IMR-90 (cell line): Measurements from ENCODE around the gene CYP20A1. TPM values are rescaled to one million over a fixed set of nuclear protein-coding genes. Genes with fewer than 3 reads are reported as not detected.
"Not testable (repeated sequence)": the region's sequence is repeated elsewhere in the genome, so short reads cannot be mapped to it uniquely, and the experiment has no call there.

Experiments
- ATAC-seq: fragments of 200-7000 bp; cut with Tn5 transposase; 2 replicates; pipeline ENCODE4 v1.9.1; 2020; ENCODE audit warnings: low read depth, mild to moderate bottlenecking, moderate library complexity
- BruUV-seq: library from RNA; stranded (reverse); fragments of 400-500 nt; replicated peaks from 2 replicates; lab custom pipeline; 2021; lab: Mats Ljungman, UMichigan
- CTCF ChIA-PET: fragments of 300-600 bp; formaldehyde crosslinking; extraction: SDS; loops from one replicate; lab custom pipeline; 2021; ENCODE audit warnings: antibody characterized with exemption; lab: Yijun Ruan, JAX
- POLR2A ChIA-PET: fragments of 300-600 bp; sonication (Branson Sonifier 250); formaldehyde crosslinking; loops from one replicate; lab custom pipeline; 2022; ENCODE audit warnings: antibody characterized with exemption; ENCODE audit not compliant: unreplicated experiment; lab: Charles Lee
- DNase-seq: peaks from one replicate; pipeline ENCODE4 v3.0.0; 2013
- H2AFZ ChIP-seq: replicated peaks from 2 replicates; pipeline ENCODE3; 2013; ENCODE audit warnings: low read length, mild to moderate bottlenecking; ENCODE audit not compliant: poor library complexity
- H2AK5ac ChIP-seq: 2 replicates; pipeline ENCODE4 v1.6.1; 2013; ENCODE audit warnings: low read depth, low read length, inconsistent platforms
- H2AK9ac ChIP-seq: replicated peaks from 2 replicates; pipeline ENCODE3; 2013; ENCODE audit warnings: mild to moderate bottlenecking, low read depth, low read length, moderate library complexity; ENCODE audit not compliant: poor library complexity
- H2BK120ac ChIP-seq: 2 replicates; pipeline ENCODE4 v1.6.1; 2013; ENCODE audit warnings: low read depth, low read length, inconsistent platforms
- H2BK15ac ChIP-seq: 3 replicates; pipeline ENCODE4 v1.6.1; 2013; ENCODE audit warnings: low read depth, low read length, inconsistent platforms
- H2BK20ac ChIP-seq: 2 replicates; pipeline ENCODE4 v1.6.1; 2013; ENCODE audit warnings: low read depth, mild to moderate bottlenecking, inconsistent platforms, low read length, moderate library complexity
- H2BK5ac ChIP-seq: 2 replicates; pipeline ENCODE4 v1.6.1; 2013; ENCODE audit warnings: mild to moderate bottlenecking, low read depth, low read length, inconsistent platforms; ENCODE audit not compliant: poor library complexity, severe bottlenecking
- H3K14ac ChIP-seq: replicated peaks from 2 replicates; pipeline ENCODE4 v1.6.1; 2013; ENCODE audit warnings: low read depth, low read length, inconsistent platforms
- H3K18ac ChIP-seq: 2 replicates; pipeline ENCODE4 v1.6.1; 2013; ENCODE audit warnings: low read depth, low read length, control low read depth
- H3K23ac ChIP-seq: 2 replicates; pipeline ENCODE4 v1.6.1; 2013; ENCODE audit warnings: low read depth, low read length, inconsistent platforms
- H3K27ac ChIP-seq: 2 replicates; pipeline ENCODE4 v1.5.1; 2013; ENCODE audit warnings: mild to moderate bottlenecking, control low read depth, low read length; ENCODE audit not compliant: insufficient read depth
- H3K27me3 ChIP-seq: 2 replicates; pipeline ENCODE4 v1.6.1; 2013; ENCODE audit warnings: low read length; ENCODE audit not compliant: control insufficient read depth, insufficient read depth
- H3K36me3 ChIP-seq: 2 replicates; pipeline ENCODE4 v1.6.1; 2013; ENCODE audit warnings: low read length, mixed read lengths; ENCODE audit not compliant: control insufficient read depth, insufficient read depth
- H3K4ac ChIP-seq: 2 replicates; pipeline ENCODE4 v1.6.1; 2013; ENCODE audit warnings: low read depth, low read length, inconsistent platforms
- H3K4me1 ChIP-seq: 2 replicates; pipeline ENCODE4 v1.6.1; 2013; ENCODE audit warnings: low read length, mixed read lengths; ENCODE audit not compliant: control insufficient read depth, insufficient read depth
- H3K4me2 ChIP-seq: 2 replicates; pipeline ENCODE4 v1.6.1; 2013; ENCODE audit warnings: low read depth, mild to moderate bottlenecking, control low read depth, low read length, moderate library complexity
- H3K4me3 ChIP-seq: 2 replicates; pipeline ENCODE4 v1.5.1; 2013; ENCODE audit warnings: low read depth, mild to moderate bottlenecking, control low read depth, low read length, moderate library complexity; ENCODE audit not compliant: insufficient read depth
- H3K56ac ChIP-seq: 2 replicates; pipeline ENCODE4 v1.6.1; 2013; ENCODE audit warnings: low read length, inconsistent platforms; ENCODE audit not compliant: insufficient read depth; ENCODE audit errors: extremely low read depth
- H3K79me1 ChIP-seq, 2 experiments: 2 replicates each; pipeline ENCODE4 v1.6.1; 2013; ENCODE audit warnings: low read length in 2 of 2, inconsistent platforms in 1 of 2, low read depth in 1 of 2
- H3K9ac ChIP-seq: 2 replicates; pipeline ENCODE4 v1.6.1; 2013; ENCODE audit warnings: low read depth, low read length, control low read depth
- H3K9me1 ChIP-seq: 2 replicates; pipeline ENCODE4 v1.6.1; 2013; ENCODE audit warnings: low read length, inconsistent platforms; ENCODE audit not compliant: insufficient read depth
- H3K9me3 ChIP-seq: 2 replicates; pipeline ENCODE4 v1.6.1; 2013; ENCODE audit warnings: low read length; ENCODE audit not compliant: control insufficient read depth, insufficient read depth
- H4K20me1 ChIP-seq: 2 replicates; pipeline ENCODE4 v1.6.1; 2013; ENCODE audit warnings: low read length, inconsistent platforms; ENCODE audit not compliant: insufficient read depth
- H4K5ac ChIP-seq: 2 replicates; pipeline ENCODE4 v1.6.1; 2013; ENCODE audit warnings: mild to moderate bottlenecking, low read depth, low read length, control low read depth
- H4K8ac ChIP-seq, 2 experiments: 2 replicates each; pipeline ENCODE4 v1.6.1; 2013; ENCODE audit warnings: low read depth in 2 of 2, low read length in 2 of 2, control low read depth in 1 of 2, inconsistent platforms in 1 of 2
- H4K91ac ChIP-seq: 2 replicates; pipeline ENCODE4 v1.6.1; 2013; ENCODE audit warnings: low read depth, low read length, inconsistent platforms; ENCODE audit not compliant: insufficient read depth
- BHLHE40 ChIP-seq: fragments of 150-350 bp; IDR thresholded peaks from 2 replicates; pipeline ENCODE4 v1.6.1; 2016; ENCODE audit warnings: mild to moderate bottlenecking, low read depth, low read length
- CHD1 ChIP-seq: IDR thresholded peaks from 2 replicates; pipeline ENCODE4 v1.6.1; 2012; ENCODE audit warnings: low read depth, low read length, improper control_type of control experiment
- CTCF ChIP-seq: conservative IDR thresholded peaks from 2 replicates; pipeline ENCODE4 v1.5.1; 2012; ENCODE audit warnings: mild to moderate bottlenecking, low read depth, low read length, improper control_type of control experiment
- MAFK ChIP-seq: IDR thresholded peaks from 2 replicates; pipeline ENCODE4 v1.6.1; 2012; ENCODE audit warnings: low read depth, low read length, improper control_type of control experiment
- RAD21 ChIP-seq: IDR thresholded peaks from 2 replicates; pipeline ENCODE4 v1.6.1; 2012; ENCODE audit warnings: low read length, improper control_type of control experiment
- SMC3 ChIP-seq: fragments of 150-350 bp; IDR thresholded peaks from 2 replicates; pipeline ENCODE4 v1.6.1; 2016; ENCODE audit warnings: low read depth, mild to moderate bottlenecking, antibody characterized with exemption, low read length, moderate library complexity
- WGBS, 2 experiments: methylation state at CpG; one replicate each; pipeline versions ENCODE4 v1.1.5 to v1.1.7; 2013; ENCODE audit warnings: missing lambda C conversion rate in 2 of 2; ENCODE audit not compliant: insufficient read length in 1 of 2; ENCODE audit errors: extremely low coverage in 2 of 2; 5-methylcytosine and 5-hydroxymethylcytosine counted together
- dilution Hi-C: fragments of 300-500 bp; cut with HindIII; formaldehyde crosslinking; loops from one replicate; pipeline ENCODE4 v1.14.3; 2018; ENCODE audit warnings: low sequenced_read_pairs; ENCODE audit not compliant: unreplicated experiment
- in situ Hi-C: fragments of 300-500 bp; cut with MboI; formaldehyde crosslinking; loops from 3 replicates; pipeline ENCODE4 v1.14.3; 2019; ENCODE audit warnings: low sequenced_read_pairs, inconsistent platforms, mixed read lengths
- intact Hi-C: fragments of 100-400 bp; cut with micrococcal nuclease; formaldehyde crosslinking; loops from 2 replicates; pipeline ENCODE4 v1.10.0; 2022
- polyA plus RNA-seq, 3 experiments: library from polyadenylated mRNA; depleted of rRNA; stranded (reverse); fragments of >200 nt; gene quantifications; 2 replicates each; pipeline ENCODE4 v1.2.3, GENCODE V29; 2012; ENCODE audit warnings: low replicate concordance in 1 of 3
- total RNA-seq: library from RNA; depleted of rRNA; stranded (reverse); fragments of >200 nt; gene quantifications from 2 replicates; pipeline ENCODE4 v1.2.3, GENCODE V29; 2012

CYP20A1 gene
- total and polyA plus RNA-seq, 2 of the 4 experiments (the other 2 are of a cell fraction) = 7.0 to 16.8 TPM

DNA sequence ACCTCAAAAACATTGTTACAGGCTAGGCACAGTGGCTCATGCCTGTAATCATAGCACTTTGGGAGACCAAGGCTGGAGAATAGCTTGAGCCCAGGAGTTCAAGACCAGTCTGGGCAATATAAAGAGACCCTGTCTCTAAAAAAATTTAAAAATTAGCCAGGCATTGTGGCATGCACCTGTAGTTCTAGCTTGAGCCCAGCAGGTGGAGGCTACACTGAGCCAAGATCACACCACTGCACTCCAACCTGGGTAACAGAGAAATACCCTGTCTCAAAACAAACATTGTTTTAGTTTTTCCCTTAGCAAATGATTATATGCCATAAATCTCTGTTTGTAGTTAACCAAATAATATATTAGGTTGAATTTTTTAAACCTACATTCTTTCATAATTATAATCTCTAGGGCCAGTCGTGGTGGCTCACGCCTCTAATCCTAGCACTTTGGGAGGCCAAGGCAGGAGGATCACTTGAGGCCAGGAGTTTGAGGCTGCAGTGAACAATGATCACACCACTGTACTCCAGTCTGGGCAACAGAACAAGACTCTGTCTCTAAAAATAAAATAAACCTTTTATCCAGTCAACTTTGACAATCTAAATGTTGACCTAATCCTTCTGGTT, 13.3 kb upstream of the CYP20A1 start:
- H2BK120ac ChIP-seq = no peak overlapping the region
- CTCF ChIA-PET = interaction anchor here (1.0 kb wide), 1 partner anchor 12 kb away, joined by 3 read pairs; no protein-coding TSS in a partner anchor
- H3K9me1 ChIP-seq = no peaks in the 10 kb centered on the region
- H4K8ac ChIP-seq = no peak overlapping the region
- H3K4me2 ChIP-seq = no peak overlapping the region
- no peak overlapping the region for H3K27ac ChIP-seq
- BruUV-seq = no TSS peak
- H3K36me3 ChIP-seq = no peaks in the 10 kb centered on the region
- TF ChIP-seq CHD1 = no peak
- no peak for TF ChIP-seq MAFK
- TF ChIP-seq BHLHE40 = no peak
- TF ChIP-seq CTCF = peak; percentile 50
- peak; percentile 56 for TF ChIP-seq RAD21
- peak; percentile 62 for TF ChIP-seq SMC3
- H3K4ac ChIP-seq = no peak overlapping the region
- no peak overlapping the region for H2BK20ac ChIP-seq
- DNase-seq (peak; percentile 21), ATAC-seq (peak; percentile 71; the same call in 1 of the 2 replicates)
- no peak overlapping the region for H4K91ac ChIP-seq
- no peak overlapping the region for H2AFZ ChIP-seq
- H2BK15ac ChIP-seq = no peak overlapping the region
- H3K9ac ChIP-seq = no peak overlapping the region
- no peak overlapping the region for H3K23ac ChIP-seq
- no peak overlapping the region for H2AK9ac ChIP-seq
- intact Hi-C loops (loop anchor here (1.0 kb wide), 2 partner anchors 229 to 684 kb away; no protein-coding TSS in a partner anchor), dilution Hi-C loops (no loop called here), in situ Hi-C loops (loop anchor here (25.0 kb wide), 1 partner anchor 587 kb away; no protein-coding TSS in a partner anchor)
- no peaks in the 10 kb centered on the region for H3K9me3 ChIP-seq
- H4K5ac ChIP-seq = no peak overlapping the region
- H3K4me1 ChIP-seq = no peaks in the 10 kb centered on the region
- no peaks in the 10 kb centered on the region for H3K79me1 ChIP-seq
- no peak overlapping the region for H3K56ac ChIP-seq
- no CpG with 5 or more reads among the region's 2 CpGs for WGBS, 2 experiments
- H3K4me3 ChIP-seq = no peak overlapping the region
- H2BK5ac ChIP-seq = no peak overlapping the region
- H3K18ac ChIP-seq = no peak overlapping the region
- no peaks in the 10 kb centered on the region for H4K20me1 ChIP-seq
- no peak overlapping the region for H2AK5ac ChIP-seq
- no peak overlapping the region for H3K14ac ChIP-seq
- no peaks in the 10 kb centered on the region for H3K27me3 ChIP-seq
- POLR2A ChIA-PET = no interaction called here

- H4K5ac ChIP-seq, H3K4ac ChIP-seq, H3K4me3 ChIP-seq, POLR2A ChIA-PET, H3K4me1 ChIP-seq, H3K27me3 ChIP-seq, BruUV-seq, H2AFZ ChIP-seq, ATAC-seq, H2BK20ac ChIP-seq, dilution Hi-C loops, H3K14ac ChIP-seq, H3K23ac ChIP-seq, H3K4me2 ChIP-seq, H2BK120ac ChIP-seq, H4K91ac ChIP-seq, H4K8ac ChIP-seq, H3K18ac ChIP-seq, H4K20me1 ChIP-seq, H2BK15ac ChIP-seq, H2AK9ac ChIP-seq, H3K36me3 ChIP-seq, H3K9me1 ChIP-seq, H3K9me3 ChIP-seq, H2BK5ac ChIP-seq, CTCF ChIA-PET, DNase-seq, H3K79me1 ChIP-seq, H2AK5ac ChIP-seq, H3K9ac ChIP-seq, H3K56ac ChIP-seq, H3K27ac ChIP-seq: not testable (repeated sequence)
- in situ Hi-C loops (loop anchor here (25.0 kb wide), 1 partner anchor 583 kb away; no protein-coding TSS in a partner anchor), intact Hi-C loops (loop anchor here (10.0 kb wide), 1 partner anchor 425 kb away; no protein-coding TSS in a partner anchor)
- no CpG with 5 or more reads among the region's 2 CpGs for WGBS, 2 experiments
Measured at GRCh38 chr2:203229674-203230073, 9.1 kb upstream of the CYP20A1 start.
